Astrocyte (in vitro differentiated cells and primary cell): ENCODE data around the gene BFSP2.

ENCODE experiments used
- EZH2 ChIP-seq: IDR thresholded peaks from 2 replicates; pipeline ENCODE4 v1.6.1; 2012; ENCODE audit warnings: mild to moderate bottlenecking, low read length, inconsistent platforms; ENCODE audit not compliant: insufficient read depth
- TF ChIP-seq, protein P1 (sequence below): IDR thresholded peaks from 2 replicates; pipeline ENCODE4 v1.5.1; 2011; ENCODE audit warnings: low read depth, mild to moderate bottlenecking, inconsistent platforms, low read length, moderate library complexity; ENCODE audit not compliant: insufficient read depth

DNA sequence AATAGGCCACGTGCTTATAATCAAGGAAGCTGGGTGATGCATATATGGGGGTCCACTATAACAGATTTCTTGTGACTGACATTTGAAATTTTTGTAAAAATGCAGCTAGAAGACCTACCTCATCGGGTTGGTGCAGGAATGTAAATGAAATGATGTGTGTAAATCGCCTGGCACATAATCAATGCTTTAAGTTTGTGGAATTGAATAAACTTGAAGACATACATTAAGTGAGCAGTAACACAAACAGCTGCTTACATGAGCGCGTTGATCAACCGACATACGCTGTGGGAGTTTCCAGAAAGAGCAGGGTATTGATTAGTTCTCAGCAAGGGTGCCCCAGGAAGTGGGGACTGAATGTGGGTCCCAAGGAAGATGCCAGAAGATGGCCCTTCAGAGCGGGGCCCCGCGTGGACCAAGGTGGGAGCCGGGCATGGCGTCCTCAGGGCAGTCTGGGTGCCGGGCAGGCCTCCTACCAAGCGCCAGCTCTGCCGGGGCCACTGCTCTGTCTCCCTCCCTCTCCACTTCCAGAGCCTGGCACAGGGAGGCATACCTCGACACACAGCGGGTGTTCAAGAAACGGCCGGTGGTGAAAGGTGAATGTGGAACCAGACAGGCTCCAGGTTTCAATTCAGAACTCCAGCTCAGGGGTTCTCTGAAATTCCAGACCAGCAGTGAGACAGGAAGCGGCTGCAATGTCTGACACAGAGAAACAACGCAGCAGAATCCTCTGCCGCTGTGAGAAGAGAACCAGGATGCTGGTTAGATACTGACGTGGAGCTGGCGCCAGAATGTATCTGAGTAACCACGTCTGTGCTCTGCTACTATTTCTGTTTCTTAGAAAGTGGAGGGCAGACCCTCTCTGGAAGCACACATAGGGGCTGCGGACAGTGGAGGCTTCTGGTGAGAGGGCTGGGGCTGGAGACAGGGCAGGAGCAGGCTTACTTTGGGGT is 12.6 kb downstream of the BFSP2 start:
- TF ChIP-seq, protein P1, sequence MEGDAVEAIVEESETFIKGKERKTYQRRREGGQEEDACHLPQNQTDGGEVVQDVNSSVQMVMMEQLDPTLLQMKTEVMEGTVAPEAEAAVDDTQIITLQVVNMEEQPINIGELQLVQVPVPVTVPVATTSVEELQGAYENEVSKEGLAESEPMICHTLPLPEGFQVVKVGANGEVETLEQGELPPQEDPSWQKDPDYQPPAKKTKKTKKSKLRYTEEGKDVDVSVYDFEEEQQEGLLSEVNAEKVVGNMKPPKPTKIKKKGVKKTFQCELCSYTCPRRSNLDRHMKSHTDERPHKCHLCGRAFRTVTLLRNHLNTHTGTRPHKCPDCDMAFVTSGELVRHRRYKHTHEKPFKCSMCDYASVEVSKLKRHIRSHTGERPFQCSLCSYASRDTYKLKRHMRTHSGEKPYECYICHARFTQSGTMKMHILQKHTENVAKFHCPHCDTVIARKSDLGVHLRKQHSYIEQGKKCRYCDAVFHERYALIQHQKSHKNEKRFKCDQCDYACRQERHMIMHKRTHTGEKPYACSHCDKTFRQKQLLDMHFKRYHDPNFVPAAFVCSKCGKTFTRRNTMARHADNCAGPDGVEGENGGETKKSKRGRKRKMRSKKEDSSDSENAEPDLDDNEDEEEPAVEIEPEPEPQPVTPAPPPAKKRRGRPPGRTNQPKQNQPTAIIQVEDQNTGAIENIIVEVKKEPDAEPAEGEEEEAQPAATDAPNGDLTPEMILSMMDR: no peak
- no peak for TF ChIP-seq EZH2
